Measurements from ENCODE around the gene TACC2.

Gene TACC2

DNA sequence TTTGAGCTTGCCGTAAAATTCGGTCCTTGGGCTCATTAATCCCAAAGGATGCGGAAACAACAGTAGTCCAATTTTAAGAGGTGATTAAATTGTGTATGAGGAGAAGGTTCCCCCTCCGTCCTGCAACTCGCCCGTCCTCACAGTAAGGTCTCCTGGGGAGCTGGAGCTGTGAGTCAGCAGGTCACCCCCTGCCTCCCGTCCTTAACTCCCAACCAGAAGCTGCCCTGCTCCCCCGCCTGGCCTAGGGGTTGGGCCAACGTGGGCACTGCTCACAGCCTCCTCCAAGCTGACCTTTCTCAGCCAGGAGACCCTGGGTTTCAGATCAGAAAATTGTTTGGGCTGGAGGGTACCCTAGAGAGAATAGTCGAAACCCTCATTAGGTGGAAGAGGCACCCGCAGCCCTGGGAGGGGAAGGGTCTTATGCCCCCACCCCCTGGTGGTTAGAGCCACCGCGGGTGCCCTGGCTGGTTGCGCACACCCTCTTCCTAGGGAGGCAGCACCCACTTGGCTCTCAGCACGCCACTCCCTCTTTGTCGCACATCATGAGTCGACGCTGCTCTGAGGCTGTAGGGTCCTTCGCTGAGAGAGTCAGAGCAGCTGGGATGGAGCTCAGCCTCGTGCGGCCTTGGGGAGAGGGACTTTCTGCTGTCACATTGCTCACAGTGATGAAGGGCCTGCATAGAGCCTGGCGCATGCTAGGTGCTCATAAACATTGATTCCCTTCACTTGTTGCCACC, 131.2 kb downstream of the TACC2 start:
- no peak for DNase-seq (ENCODE audit: low read depth in 2 of 2, low spot score in 1 of 2)

DNA sequence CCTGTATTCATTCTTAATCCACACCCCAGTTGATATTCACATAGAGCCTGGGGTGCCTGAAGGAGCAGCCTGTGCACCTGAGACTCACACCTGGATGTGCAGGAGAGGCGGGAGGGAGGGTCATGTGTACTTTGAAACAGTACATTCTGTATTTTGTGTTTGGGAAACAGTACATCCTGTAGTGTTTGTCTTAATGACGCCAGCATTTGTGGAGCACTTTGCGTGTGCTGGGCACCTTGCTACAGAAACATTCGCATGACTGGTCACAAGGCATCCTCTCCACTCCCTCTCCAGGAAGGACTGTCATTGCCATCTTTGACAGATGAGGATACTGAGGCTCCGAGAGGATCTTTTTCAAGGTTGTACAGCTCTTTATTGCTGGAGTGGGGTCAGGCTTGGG, 132.1 kb downstream of the TACC2 start:
- no peak for DNase-seq (ENCODE audit: low read depth in 2 of 2, low spot score in 1 of 2)

DNA sequence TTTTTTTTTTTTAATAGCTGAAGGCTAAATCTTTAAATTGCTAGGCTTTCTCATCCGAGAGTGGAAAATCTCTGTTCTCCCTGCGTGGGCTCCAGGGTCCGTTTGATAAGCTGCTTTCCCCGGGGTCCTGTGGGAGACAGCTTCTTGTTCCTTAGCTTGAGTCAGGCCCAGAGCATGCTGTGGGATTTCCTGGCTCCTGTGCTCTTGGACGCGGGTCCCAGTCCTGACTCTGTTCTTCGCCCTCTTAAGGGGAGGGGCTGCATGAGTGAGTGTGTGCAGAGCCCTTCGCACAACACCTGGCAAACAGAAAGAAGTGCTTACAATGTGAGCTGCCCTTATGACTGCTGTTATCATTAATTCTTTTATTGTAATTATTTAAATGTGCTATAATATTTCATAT, 133.5 kb downstream of the TACC2 start:
- DNase-seq (ENCODE audit: low read depth in 2 of 2, low spot score in 1 of 2), result no peak

DNA sequence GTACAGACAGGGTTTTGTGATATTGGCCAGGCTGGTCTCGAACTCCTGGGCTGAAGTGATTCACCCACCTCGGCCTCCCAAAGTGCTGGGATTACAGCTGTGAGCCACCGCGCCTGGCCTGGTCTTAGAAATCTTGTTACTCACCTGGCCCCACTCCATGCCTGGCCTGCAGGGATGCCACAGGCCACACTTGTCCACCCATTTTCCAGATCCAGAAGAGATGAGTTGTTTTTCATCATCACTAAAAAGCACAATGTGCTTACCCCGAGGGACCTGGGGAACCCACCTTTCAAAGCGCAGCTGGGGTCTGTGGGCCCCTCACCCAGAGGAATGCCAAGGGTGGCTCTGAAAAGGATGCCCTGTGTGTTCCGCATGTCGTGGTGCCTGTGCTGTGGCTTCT, 134.2 kb downstream of the TACC2 start:
- no peak for DNase-seq (ENCODE audit: low read depth in 2 of 2, low spot score in 1 of 2)

DNA sequence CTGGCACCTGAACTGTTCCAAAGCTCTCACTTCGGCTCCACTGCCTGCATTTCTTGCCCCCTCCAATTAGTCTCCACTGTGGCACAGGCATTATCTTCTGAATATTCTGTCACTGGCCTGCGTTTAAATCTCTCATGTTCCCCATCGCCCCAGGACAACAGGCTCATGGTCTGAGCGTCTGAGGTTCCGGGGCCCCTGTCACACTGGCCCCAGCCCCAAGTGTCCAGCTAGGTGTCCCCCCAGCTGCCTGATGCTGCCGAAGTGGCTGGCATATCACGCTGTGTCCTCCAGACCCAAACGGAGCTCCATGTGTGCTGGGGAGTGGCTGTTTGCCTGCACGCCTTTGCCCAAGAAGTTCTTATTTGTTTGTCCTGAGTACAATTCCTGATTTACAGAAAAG, 135.4 kb downstream of the TACC2 start:
- no peak for DNase-seq (ENCODE audit: low read depth in 2 of 2, low spot score in 1 of 2)

DNA sequence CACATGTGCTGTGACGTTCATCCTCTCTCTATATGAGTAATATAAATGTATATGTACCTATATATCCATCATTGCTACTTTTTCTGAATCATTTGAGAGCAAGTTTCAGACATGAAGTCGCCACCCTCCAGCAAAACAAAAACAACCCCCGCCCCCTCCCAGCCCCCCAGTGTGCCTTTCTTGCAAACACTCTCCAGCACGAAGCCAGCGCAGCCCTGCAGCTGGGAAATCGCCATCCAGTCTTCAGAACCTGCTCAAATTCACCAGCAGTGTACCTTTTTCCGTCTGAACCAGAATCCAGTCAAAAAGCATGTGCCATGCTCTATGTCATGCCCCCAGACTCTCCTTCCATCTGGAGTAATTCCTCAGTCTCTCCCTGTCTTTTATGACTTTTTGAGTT, 135.8 kb downstream of the TACC2 start:
- DNase-seq (ENCODE audit: low read depth in 2 of 2, low spot score in 1 of 2), result no peak

DNA sequence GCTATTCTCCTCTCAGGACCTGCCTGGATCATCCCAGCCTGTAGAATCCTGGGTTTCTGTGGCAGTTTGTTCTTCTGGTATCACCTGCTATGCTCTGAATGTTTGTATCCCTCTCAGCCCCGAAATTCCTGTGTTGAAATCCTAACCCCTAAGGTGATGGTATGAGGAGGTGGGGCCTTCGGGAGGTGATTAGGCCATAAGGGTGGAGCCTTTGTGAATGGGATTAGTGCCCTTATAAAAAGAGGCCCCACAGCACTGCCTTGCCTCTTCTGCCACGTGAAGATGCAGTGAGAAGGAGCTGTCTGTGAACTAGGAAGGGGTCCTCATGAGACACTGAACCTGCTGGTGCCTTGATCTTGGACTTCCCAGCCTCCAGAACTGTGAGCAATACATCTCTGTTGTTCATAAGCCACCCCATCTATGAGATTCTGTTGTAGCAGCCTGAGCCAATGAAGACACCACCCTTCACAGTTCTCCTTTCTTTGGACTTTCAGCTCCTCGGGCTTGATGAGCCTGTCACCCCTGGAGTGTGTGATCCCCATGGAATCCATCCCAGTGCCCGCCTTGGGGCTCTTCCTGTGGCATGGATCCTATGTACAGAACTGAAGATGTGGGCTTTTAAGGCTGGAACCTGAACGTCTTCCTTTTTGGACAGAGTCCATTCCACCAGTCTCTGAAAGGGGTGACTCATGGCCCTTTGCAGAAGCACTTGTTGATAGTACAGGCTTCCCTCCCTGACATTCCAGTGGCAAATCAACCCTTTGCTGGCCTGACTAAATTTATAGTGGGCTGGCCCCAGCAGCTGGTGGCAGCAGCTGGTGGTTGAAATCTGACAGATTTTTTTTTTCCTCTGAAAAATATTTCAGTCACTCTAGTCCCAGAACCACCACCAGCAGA, 138.0 kb downstream of the TACC2 start:
- DNase-seq (ENCODE audit: low read depth in 2 of 2, low spot score in 1 of 2), result no peak

DNA sequence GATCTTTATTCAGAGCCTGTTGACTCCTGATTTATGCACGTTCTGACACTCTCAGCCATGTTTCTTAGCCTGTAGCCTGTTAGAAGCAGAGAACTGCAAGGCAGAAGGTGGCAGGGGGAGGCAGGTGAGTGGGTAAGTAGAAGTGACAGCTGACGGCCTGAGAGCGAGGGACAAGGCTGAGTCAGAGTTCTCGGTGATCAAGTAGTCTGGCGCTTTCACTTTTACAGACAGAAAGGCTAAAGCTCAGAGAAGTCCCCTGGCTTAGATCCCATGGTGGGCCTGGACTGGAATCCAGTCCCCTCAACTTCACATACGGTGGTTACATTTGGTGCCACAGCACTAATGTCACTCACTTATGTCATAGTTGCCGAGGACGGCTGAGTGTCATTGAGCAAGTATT, 139.0 kb downstream of the TACC2 start:
- DNase-seq (ENCODE audit: low read depth in 2 of 2, low spot score in 1 of 2), result no peak

DNA sequence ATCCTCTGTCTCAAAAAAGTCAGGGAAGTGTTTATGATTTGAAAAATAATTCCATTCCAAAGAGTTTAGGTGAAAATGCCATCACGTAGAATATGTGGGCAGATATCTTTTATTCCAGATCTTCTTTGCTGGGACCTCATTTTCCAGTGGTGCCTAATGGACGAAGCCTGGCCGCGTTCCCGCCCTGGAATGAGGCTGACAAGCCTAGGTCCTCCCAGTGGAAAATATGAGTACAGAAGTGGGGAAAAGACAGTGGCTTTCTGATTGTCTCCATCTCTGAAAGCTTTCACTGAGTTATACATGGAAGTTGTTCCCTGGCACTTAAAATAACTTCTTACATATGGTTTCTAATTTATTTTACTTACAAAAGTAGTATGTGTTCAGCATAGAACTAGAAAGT, 139.4 kb downstream of the TACC2 start:
- no peak for DNase-seq (ENCODE audit: low read depth in 2 of 2, low spot score in 1 of 2)

DNA sequence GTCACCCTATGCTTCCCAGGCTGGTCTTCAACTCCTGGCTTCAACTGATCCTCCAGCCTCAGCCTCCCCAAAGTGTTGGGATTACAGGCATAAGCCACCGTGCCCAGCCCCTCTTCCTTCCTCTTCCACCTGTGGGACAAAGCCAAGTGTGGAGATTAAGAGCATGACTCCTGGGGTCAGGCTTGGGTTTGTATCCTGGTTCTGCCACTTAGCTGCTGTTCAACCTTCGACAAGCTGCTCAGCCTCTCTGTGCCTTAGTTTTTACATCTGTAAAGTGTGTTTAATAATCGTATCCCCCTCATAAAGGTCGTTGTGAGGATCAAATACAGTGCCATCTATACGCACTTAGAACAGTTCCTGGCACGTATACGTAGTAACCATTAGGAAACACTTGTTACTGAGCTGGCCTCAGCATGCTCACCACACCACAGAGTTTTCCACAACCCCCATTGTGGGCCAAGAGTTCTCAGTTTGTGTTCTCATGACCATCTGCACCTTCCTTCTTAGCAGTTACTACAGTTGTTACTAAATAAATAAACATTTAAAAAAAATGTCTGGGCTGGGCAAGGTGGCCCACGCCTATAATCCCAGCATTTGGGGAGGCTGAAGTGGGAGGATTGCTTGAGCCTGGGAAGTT, 141.6 kb downstream of the TACC2 start:
- DNase-seq (ENCODE audit: low read depth in 2 of 2, low spot score in 1 of 2), result no peak

DNA sequence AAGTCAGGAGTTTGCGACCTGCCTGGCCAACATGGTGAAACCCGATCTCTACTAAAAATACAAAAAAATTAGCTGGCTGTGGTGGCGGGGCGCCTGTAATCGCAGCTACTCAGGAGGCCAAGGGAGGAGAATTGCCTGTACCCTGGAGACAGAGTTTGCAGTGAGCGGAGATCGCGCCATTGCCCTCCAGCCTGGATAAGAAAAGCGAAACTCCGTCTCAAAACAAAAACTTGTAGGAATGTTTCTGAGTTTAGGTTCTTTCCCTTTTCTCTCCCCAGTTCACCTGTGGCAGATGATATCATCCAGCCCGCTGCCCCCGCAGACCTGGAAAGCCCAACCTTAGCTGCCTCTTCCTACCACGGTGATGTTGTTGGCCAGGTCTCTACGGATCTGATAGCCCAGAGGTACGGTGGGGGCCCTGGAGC, 143.4 kb downstream of the TACC2 start:
- DNase-seq (ENCODE audit: low read depth in 2 of 2, low spot score in 1 of 2), result no peak

DNA sequence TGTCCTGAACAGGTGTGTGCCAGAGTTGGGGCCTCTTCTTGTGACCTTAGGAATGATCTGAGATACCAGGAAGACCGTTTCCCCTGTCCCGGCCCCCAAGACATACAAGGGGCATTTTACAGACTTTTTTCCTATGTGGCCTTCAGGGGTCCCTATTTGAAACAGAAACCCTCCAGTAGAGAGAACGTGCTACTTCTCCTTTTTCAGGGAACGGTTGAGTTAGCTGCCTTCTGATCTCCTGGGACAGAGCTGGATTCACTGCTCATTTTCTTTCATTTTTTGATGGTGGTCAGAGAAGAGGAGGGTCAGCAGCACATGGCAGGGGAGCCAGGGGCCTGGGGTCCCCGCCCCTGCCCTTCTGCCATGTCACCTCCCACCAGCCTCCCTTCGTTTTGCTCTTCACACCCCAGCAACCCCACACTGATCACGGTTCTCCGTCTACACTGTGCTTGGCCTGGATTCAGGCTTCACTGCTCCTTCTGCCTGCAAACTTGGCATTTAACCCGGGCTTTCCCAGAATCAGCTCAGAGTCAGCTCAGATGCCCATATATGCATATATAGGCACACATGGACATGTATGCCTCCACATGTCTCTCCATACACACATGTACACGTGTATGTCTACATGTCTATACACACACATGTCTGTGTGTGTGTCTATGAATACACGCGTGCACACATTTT, 144.1 kb downstream of the TACC2 start:
- no peak for DNase-seq (ENCODE audit: low read depth in 2 of 2, low spot score in 1 of 2)

DNA sequence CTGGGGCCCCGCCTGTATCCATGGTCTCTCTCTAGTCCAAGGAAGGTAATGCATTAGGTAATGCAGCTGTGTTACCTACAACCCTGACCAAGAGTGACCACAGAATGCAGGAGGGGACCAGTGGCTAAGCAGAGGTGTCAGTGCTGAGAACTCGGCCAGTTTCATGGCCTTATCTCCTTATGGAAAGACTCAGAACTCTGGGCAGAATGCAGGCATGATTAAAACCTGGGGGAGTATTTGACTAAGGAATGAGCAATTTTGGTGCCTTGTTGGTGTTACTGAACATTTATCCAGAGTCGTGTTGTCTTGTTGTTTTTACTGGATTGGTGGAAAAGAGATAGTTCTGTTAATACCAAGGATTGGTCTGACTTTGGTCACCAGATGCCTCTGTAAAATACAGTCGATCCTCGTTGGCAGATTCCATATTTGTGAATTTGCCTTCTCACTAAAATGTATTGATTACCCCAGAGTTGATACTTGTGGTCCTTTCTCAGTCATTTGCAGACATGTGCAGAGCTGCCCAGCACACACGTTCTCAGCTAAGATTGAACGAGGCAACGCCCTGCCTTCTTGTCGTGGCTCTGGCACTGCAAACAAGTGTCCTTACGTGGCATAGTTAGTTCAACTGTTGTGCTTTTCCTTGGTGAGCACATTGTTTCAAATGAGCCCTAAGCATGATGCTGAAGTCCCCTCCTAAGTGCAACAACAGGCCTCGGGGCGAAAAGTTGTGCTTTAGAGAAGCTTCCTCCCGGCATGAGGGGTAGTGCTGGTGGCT, 146.5 kb downstream of the TACC2 start:
- no peak for DNase-seq (ENCODE audit: low read depth in 2 of 2, low spot score in 1 of 2)

DNA sequence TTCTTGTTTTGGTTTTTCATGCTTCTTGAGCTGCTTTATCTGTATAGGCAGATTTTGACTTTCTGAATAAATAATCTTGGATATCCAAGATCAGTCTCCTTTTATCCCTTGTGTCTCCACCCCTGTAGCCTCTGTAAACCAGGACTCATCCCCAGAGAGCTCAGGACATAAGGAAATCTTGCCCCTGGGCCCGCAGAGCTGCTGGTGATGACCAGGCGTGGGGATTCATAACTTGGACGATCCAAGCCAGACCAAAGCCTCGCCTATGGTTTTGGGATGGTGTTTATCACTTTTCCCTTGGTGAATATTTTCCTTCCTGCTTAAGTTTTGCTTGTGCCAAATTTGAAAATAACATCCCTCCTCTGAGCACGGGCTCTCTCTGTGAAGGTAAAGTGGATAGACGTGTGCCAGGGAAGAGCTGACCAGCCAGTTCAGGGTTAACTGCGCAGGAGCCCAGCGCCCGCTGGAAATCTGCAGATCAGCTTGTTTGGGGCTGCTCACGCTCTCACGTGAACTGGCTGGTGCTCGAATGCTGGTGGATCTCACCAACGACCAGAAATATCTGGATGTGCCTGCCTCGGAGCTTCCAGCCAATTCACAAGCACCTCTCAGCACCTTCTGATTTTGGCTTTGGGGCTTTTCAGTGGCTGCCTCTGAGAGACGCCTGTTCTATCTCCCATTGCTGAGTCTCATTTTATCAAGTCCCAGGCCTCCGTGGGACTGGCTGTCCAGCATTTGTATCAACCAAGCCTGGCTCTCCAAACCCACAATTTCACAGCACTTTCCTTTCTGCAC, 150.1 kb downstream of the TACC2 start:
- DNase-seq (ENCODE audit: low read depth in 2 of 2, low spot score in 1 of 2), result no peak

DNA sequence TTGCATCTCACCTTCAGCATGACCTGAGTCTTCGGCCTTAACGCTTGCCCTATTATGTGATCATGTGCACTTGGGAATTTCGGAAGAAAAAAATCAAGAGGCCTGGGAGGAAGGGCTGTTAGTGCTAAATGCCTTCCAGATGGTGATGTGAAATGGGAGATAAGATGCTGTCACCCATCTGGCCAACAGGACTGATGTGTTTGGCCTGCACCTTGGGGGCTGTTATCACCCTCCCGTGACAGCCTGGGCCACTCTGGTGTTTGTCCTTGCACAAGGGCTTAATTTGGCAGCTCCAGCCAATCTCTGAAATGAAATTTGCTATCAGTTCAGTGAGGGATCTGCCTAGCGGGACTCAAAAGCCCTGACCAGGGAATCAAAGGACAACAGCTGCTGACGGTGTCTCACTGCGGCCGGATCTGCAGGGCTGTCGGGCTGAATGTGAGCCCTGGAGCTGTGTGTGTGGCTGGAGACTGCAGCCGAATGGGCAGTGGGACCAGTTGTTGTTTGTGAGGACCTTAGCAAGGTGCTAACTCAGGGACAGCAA, 150.7 kb downstream of the TACC2 start:
- DNase-seq (ENCODE audit: low read depth in 2 of 2, low spot score in 1 of 2), result no peak

DNA sequence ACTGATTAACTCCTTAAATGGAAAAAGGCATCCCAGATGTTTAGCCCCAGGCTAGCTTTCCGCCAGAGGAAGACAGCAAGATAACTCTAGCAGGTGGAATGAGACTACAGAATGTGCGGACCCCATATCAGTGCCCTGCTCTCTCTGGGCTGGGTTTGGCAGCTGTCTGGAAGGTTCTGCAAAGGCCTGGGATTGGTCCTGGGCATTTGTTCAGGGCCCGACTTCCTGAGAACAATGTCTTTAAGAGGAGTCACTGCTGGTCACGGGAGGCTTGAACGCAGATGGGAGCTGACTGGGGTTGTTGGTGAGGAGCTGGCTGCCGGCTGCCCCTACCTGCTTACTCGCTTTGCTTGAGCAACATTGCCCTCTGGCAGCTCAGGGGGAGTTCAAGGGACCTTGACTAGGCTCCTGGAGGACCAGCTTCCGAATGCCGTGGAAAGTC, 151.5 kb downstream of the TACC2 start:
- DNase-seq (ENCODE audit: low read depth in 2 of 2, low spot score in 1 of 2), result no peak

DNA sequence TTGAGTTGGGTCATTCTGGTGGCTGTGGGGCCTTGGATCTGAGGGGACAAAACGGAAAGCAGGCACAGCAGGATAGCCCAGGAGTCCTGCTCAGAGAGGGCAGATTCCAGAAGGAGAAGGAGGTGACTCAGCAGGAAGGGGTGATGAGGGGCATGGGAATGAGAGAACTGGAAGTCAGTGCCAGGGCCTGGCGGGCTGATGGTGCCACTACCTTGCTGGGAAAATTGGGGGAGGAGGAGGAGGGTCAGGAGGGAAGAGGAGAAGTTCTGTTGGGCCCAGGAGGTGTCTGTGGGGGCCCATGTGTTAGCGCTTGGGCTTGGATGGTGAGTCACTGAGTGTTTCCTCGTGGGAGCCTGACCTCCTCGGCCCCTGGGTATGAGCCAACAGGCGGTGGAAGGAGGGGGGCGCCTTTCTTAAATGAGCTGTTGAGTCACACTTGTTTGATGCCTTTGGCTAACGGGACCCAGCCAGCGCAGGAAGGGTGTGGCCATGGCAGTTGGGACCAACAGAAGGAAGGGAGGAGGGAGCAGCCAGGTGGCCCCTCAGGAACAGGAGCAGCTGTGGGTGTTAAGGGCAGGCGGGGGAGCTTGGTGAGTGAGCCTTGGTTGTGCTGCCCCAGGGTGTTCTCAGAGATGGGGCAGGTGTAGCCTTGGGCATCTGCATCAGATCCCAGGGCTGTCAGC, 152.1 kb downstream of the TACC2 start:
- DNase-seq (ENCODE audit: low read depth in 2 of 2, low spot score in 1 of 2), result no peak

DNA sequence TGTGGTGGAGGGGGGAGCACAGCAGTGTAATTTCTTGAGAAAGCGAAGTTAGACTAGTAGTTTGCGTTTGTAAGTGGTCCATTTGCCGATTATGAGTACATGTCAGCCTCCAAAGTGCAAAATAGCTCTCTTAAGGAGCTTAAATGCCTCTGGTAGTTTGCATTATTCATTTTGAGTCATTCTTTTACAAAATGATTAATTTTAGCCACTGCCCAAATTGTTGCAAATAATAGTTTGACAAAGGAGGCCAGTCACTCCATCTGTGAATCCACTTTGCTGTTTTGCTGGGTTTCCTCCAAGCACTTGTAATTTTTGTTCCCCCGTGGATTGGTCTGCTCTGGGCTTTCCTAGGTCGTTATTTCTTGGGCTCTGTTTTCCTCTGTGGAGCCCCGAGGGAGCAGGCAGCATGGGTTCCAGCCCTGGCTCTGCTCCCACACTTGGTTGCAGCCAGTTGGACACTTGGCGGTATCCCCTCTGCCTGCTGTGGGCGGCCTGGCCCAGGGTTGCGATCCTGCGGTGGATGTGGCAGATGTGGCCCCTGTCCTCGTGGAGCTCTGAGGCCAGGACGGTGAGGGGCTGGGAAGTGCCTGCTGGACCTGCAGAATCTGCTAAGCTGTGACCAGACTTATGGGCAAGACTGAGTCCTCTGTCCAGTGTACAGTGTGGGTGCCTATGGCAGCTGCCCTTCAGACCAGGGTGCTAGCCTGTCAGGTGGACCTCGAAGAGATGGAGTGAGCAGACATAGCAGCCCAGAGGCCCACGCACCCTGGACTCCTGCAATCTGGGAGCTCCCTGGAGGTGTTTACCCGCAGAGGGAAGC, 153.1 kb downstream of the TACC2 start:
- DNase-seq (ENCODE audit: low read depth in 2 of 2, low spot score in 1 of 2), result no peak

Measured in stimulated activated CD8-positive, alpha-beta memory T cell treated with anti-CD3 and anti-CD28 coated beads, Interleukin-4, amount 100 ng/mL, for 4 hours (primary cell).